Activated CD4-positive, alpha-beta T cell treated with anti-CD3 and anti-CD28 coated beads, Interleukin-2, amount 50 U/mL, for 4 hours (primary cell): ENCODE results near the gene ZNF784.
"Not testable (repeated sequence)": the region's sequence is repeated elsewhere in the genome, so short reads cannot be mapped to it uniquely, and the experiment has no call there.

Source experiments
- DNase-seq, 2 experiments: peaks; one replicate each; pipeline ENCODE4 v3.0.0-alpha.2; 2020

The ZNF784 gene

DNA sequence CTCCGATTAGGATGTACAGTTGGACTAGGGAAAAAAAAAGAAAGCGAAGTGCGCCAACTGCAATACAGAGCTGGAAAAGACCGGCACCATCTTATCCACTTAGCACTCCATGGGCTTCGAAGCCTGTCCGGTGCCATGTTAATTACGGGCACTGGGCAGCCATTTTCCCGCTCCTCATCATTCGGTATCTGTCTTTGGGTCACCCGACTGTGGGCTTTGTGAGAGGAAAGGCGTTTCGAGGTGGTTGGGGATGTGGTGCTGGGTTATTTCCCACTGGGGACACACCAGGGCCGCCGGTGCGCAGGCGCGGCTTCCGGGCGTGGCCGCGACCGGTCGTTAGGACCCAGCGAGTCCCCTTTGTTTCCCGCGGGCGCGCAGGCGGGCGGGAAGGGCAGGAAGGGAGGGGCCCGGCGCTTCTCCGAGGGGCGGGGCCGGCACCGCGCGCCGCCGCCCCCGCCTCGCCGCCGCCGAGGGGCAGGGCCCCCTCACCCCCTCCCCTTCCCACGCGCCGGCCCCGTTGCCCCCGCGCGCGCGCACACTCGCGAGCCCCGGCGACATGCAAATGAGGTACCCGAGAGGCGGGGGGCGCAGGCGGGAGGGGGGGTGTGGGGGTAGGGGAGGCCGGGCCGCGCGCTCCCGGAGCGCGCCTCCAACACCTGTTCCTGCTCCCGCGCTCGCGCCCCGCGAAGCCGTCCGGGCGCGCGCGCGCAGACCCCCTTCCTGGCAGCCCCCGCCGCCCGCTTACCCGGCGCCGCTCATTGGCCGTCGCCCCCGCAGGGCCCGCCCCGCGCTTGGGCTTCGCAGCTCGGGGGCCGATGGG lies 24.3 kb downstream of the ZNF784 start, which contains the start of gene ZNF524:
ZNF524 (plus strand) TSS at position 447 of the 820 bp plus-strand sequence. CDS start 1,825 bp downstream, outside the sequence.
- DNase-seq: peak; percentile 76 to 78

DNA sequence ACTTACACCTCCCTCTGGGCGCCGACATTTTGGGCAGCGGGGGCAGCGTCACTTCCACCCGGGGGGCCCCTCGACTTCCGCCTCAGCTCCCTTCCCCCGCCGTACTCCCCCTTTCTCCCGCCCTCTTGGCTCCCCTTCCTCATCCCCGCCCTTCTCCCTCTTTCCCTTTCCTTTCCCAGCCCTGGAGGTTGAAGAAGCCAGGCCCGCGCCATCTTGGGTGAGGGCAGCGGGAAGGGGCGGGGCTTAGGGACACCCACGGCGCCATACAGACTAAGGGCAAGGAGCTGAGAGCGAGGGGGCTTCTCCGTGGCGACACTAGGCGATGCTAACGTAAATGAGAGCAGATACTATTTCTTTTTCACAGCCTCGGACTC lies 24.9 kb downstream of the ZNF784 start, which contains the start of gene FIZ1:
FIZ1 (minus strand) TSS at position 50 of the 374 bp plus-strand sequence. CDS start 1,652 bp downstream, outside the sequence.
- DNase-seq: peak; percentile 96

DNA sequence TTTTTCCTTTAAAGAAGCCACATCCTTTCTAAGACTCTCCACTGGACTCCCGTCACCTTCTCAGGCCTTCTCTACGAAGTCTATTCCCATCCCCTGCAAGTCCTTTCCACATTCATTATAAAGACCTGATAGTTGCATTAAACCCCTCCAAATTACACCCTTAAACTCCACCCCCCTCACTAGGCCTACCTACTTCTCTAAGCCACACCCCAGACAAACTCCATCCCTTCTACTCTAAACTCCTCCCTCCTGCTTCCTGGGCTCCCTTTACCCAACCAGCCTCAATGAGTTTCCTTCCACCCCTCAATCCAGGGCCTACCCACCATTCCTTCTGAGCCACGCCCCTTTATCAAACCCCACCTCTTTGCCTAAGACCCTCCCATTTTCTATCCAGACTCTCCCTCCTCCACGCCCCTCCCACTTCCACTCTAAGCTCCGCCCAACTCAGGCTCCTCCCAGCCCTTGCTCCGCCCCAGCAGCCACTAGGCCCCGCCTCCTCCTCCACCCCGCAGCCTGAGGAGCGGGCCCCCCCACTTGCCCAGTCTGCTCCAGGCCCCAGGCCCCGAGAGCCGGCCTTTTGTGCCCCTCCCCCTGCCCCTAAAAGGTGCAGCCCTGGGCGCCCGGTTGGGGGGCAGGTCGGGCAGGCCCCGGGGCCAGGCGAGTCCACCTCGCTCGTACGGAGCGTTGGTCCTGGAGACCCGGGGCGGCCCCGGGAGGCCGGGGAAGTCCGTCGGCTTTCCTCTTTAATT lies 25.5 kb downstream of the ZNF784 start:
- DNase-seq: peak; percentile 89 to 90

DNA sequence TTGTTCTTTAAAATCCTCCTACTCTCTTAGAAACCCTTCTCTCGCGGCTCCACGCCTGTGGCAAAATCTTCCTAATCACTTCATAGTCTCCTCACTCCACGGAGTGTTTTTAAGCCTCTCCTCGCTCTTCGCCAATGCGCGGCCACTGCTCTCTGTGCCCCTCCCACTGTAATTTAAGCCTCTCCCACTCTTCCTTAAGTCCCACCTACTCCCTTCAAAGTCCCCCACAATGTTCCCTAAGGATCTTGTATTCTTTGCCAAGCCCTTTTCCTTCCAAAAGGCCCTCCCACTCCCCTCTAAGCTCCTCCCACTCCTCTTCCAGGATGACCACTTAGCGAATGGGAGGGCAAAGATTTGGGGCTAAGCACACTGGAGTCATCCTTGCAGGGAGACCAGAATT lies 26.3 kb downstream of the ZNF784 start:
- no peak for DNase-seq

DNA sequence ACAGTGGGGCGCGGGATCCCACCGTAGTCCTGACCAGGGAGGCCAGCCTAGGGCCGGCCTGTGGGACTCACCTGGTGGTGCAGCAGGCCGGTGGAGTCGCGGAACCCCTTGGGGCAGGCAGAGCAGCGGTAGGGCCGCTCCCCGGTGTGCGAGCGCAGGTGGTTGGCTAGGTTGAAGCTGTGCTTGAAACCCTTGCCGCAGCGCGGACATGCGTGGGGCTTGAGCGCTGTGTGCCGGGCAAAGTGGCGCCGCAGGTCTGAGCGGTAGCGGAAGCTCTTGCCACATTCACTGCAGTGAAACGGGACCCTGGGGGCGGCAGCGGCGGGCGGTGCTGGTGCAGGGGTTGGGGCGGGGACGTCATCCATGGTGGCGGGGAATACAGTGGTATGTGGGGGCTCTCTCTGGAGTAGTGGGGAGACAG lies 26.9 kb downstream of the ZNF784 start:
- no peak for DNase-seq

DNA sequence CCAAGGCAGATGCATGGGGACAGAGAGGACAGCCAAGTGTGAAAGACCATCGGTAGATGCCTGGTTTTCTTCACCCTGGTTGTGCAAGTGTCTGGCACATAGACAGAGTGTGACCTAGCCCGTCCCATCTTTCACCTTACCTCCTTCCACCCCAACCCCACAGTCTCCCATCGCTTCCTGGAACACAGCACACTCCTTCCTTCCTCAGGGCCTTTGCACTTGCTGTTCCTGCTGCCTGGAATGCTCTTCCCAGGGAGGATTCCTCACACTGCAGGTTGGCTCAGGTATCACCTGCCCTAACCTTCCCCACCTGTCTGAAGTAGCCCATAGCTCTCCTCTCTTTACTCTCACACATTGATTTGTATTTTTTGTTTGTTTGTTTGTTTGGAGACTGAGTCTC lies 28.1 kb downstream of the ZNF784 start:
- no peak for DNase-seq

DNA sequence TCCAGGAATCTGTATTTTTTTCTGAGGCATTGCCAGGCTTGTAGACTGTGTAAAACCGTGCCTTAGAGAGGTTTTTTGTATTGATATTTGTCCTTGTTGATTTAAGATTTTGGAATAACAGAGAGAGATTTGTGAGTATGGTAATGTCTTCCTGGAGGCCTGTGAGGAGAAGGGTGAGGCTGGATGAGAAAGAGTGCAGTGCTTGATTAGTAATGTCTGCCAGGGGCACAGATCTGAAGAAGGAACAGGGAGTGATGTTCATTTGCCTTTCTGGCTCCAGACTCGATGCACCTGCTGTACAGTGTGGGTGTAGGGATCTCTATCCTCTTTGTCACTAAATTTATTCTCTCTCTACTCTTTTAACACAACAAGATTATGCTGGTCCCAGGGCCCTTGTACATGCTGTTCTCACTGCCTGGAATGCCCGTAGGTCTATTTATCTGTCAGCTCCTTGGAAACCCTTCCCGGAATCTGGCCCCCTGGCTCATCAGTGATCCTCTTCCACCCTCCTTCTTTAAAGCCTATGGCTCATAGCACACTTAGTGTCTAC lies 29.3 kb downstream of the ZNF784 start:
- DNase-seq: no peak

DNA sequence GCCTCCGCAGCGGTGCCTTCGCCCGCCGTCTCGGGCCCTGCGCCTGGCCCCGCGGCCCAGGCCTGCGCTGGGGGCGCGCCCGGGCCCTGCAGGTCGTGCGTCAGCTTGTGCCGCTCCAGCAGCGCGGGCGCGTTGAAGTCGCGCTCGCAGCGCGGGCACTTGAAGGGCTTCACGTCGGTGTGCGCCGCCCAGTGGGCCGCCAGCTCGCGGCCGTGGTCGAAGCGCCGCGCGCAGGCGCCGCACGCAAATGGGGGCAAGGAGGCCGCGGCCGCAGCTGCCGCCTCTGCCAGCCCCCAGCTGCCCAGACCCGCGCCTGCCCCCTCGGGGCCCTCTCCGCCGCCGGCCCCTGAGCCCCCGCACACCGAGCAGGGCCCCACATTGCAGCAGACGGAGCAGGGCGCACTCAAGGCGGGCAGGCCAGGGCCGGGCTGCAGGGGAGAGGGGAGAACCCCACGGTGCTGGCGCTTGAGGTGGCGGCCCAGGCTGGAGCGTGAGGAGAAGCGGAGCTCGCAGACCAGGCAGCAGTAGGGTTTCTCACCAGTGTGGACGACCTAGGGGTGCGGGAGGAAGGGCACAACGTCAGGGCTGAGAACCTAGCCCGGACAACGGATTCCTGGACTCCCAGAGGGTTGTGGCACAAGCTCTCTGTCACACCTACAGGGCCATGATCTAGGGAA lies 31.1 kb downstream of the ZNF784 start:
- no peak for DNase-seq

DNA sequence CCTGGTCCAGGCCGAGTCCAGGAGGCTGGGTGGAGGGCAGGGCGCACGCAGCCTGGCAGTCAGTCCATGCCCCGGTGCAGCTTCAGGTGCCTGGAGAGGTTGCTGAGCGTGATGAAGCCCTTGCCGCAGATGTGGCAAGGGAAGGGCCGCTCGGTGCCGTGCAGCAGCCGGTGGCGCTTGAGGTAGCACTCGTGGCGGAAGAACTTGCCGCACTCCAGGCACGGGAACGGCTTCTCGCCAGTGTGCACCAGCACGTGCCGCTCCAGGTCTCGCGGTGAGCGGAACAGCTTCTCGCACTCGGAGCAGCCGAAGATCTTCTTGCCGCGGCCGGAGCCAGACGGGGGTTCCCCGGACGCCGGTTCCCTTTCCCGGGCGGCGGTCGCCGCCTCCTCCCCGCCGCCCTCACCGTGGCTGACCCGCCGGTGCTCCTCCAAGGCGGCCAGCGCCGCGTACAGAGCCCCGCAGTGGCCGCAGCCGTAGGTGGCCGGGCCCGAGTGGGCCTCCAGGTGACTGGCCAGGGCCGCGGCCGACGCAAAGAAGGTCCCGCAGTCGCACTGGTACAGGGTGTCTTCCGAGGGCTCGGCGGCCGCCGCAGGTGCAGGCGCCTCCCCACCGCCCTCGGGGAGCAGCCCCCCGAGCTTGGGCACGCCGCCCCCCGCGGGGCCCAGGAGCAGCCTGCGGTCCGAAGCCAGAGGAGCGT lies 31.8 kb downstream of the ZNF784 start:
- DNase-seq: no peak

DNA sequence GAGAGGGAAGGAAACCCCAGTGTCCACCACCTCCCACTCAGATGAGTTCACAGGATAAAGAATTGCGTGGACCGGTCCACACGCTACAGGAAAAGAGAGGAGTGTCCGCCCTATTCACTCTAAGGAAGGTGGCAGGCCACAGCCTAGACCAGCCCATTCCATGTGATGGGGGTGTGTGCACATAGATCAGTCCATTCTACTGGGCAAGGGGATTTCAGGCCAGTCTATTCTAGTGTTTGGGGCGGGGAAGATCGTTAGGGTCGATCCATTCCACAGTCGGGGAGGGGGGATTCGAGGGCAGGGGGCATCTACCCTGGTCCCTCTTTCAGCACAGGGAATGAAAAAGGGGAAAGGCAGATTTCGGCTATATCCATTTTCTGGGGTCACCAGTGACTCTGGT lies 32.8 kb downstream of the ZNF784 start:
- DNase-seq: no peak

DNA sequence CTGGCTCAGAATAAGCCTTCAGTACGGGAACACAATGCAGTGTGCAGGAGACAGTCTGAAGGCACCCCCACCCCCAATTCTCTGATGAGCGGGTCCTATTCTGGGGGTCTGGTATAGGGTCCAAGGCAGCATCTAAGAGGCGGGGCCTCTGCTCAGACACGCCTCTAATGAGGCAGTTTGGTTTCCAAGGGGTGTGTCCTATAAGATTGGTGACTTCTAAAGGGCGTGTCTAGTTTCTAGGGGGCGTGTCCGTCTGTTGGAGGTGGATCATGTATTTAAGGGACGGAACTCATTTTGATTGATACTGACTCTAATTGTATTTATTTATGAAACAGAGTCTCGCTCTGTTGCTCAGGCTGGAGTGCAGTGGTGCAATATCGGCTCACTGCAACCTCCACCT lies 33.7 kb downstream of the ZNF784 start:
- DNase-seq: no peak

DNA sequence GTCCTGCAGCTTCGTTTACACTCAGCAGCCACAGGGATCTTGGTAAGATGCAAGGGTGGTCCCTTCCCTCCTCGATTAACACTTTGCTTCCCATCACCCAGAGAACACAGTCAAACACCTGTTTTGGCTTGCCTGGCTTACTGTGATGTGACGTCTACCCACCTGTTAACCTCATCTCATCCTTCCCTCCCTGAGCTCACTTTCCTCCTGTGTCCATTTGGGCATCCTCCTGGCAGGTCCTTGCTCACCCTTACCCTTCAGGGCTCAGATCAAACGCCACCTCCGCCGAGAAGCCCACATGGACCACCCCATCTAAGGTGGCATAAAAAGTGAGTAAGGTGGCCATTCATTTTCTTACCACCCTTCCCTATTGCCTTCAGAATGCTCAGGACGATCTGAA lies 34.3 kb downstream of the ZNF784 start:
- DNase-seq: no peak

DNA sequence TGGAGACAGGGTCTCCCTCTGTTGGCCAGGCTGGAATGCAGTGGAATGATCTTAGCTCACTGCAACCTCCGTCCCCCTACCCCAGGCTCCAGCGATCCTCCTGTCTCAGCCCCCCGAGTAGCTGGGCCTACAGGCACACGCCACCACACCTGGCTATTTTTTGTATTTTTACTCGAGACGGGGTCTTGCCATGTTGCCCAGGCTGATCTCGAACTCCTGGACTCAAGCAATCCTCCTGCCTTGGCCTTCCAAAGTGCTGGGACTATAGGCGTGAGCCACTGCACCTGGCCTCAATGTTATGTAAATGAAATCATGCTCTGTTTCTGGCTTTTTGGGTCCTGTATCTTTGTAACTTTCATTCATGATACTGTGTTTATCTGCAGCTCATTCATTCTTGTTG lies 35.6 kb downstream of the ZNF784 start:
- DNase-seq: no peak

DNA sequence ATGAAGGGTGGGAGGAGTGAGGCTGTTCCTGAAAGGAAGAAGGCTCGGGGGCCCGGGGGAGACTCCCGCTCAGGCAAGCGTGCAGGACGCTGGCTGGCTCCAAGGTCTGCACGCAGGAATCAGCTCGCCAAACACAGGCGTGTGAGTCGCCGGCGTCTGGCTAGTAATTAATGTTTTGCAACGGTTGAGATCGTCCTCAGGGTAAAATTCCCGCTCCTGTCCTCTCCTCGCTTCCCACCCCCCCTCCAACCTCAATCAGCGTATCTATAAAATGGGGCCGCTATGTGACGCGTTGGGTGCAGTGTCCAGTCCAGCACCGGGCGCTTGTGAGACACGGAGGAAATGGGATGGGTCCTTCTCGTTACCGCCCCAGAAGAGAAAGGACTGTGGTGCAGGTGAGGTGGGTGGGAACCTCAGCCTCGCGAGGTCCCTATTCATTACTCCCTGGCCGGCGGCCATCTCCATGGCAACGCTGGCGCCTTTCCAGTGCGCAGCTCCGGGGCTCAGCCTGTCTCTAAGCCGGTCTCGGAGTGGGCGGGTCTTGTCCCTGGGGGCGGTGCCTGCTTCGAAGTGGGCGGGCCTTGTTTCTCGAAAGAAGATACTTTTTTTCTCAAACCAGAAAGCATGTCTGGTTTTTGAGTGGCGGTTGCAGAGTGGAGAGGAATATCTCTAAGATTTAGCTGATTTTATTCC lies 37.2 kb downstream of the ZNF784 start:
- peak; percentile 88 to 91 for DNase-seq

DNA sequence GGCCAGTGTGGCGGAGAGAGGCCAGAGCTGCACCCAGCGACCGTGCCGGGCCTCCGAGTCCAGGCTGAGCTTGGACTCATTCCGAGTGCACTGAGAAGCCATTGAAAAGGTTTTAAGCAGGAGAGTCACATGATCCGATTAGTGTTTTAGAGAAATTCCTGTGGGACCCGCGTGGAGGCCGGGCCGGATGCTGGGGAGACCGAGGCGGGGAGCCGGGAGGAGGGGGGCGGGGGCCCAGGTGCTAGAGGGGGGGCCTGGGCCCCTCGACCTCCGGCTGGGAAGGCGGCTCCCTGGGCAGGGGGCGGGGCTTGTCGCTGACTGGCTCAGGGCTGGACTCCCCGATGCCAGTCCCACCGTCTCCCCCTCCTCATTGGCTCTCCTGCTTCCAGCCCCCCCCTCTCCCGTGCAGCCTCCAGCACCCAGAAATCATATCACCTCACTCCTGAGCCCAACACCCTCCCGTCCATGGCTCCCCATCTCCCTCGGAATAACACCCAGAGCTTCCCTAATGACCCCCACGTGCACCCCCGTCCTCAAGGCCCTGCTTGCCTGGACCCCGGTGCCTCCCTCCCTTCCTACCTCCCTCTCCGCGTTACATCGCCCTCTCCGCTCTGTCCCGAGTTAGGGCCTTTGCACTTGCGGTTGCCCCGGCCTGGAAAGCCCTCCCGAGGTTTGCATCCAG lies 38.6 kb downstream of the ZNF784 start:
- no peak for DNase-seq

DNA sequence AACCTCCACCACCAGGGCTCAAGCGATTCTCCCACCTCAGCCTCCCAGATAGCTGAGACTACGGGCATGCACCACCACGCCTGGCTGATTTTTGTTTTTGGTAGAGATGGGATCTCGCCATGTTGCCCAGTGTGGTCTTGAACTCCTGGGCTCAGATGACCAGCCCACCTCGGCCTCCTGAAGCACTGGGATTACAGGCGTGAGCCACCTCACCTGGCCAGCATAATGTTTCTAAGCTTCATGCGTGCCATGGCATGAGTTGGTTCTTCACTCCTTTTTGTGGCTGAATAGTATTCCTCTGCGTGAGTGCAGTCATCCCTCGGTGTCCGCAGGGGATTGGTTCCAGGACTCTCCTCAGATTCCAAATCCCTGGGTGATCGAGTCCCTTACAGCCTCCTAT lies 39.5 kb downstream of the ZNF784 start:
- DNase-seq: no peak

DNA sequence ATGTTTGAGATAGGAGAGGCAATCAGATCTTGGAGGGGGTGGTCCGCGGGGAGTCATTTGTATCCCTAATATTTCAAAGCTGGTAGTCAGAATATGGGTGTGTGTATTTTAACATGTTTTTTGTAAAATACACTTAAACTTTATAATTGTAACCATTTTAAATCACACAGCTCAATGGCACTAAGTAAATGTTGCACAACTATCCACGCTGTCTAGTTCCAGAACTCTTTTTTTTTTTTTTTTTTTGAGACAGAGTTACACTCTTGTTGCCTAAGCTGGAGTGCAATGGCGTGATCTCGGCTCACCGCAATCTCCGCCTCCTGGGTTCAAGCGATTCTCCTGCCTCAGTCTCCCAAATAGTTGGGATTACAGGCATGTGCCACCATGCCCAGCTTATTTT lies 40.5 kb downstream of the ZNF784 start:
- DNase-seq: not testable (repeated sequence)

DNA sequence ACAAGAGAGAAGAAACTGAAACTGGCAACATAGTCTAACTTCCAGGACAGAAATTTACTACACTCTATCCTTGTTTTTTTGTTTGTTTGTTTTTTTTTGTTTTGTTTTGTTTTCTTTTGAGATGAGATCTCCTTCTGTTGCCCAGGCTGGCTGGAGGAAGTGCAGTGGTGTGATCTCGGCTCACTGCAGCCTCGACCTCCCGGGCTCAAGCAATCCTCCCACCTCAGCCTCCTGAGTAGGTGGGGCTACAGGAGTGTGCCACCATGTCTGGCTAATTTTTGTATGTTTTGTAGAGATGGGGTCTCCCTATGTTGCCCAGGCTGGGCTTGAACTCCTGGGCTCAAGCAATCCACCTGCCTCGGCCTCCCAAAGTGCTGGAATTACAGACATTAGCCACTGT lies 42.1 kb downstream of the ZNF784 start:
- DNase-seq: not testable (repeated sequence)

DNA sequence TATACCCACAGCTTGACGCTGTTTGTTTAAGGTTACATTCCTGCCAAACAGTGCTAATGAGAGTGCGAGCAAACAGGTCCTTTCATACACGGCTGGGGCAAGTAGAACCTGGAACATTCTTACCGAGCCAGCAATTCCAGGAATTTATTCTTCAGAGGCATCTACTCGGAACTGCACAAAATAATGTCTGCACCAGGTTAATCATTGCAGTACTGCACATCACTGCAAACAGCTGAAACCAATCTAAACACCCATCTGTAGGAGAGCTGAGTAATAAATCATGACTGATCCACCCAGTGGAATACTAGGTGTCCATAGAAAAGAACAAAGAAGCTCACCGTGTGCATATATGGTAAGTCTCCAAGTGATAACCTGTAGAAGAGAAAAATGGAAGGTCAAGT lies 42.5 kb downstream of the ZNF784 start:
- no peak for DNase-seq

DNA sequence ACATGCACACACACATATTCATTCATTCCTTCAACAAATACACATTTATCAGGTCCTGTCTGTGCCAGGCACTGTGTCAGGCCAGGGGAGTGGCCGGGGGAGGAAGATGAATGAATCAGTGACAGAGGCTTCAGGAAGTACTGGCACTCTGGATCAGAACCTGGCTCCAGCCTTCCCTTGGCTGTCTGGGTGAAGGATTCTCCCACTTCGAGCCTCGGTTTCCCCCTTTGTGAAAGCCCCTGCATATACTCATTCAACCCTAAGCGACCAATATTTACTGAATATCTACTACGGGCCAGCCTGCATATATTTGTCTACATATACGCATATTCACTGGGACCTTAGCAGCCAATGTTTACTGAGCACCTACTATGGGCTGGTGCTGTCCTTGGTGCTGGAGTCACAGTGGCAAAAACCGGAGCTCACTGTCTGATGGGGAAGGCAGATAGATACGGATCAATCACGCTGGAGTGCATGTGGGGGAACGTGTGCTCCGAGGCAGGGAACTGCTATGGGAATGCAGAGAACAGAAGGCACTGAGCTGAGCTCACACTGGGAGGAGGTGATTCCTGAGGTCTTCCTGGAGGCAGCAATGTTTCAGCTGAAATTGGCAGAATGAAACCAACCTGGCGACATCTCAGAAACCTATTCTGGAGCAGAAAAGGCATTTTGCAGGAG lies 43.1 kb downstream of the ZNF784 start:
- no peak for DNase-seq
